A673 (cell line): Measurements from ENCODE around the gene SLC19A1.

Experiments
- CTCF ChIP-seq: fragments of 300-800, 200-600 bp; sonication (generic); conservative IDR thresholded peaks from 2 replicates; pipeline ENCODE4 v1.5.1; 2017; ENCODE audit warnings: low read depth, mild to moderate bottlenecking, antibody characterized with exemption, low read length, moderate library complexity, mixed read lengths
- EZH2 ChIP-seq: fragments of 200-600 bp; sonication (generic); IDR thresholded peaks from 2 replicates; pipeline ENCODE4 v1.6.1; 2017; ENCODE audit warnings: borderline replicate concordance, low read depth, mild to moderate bottlenecking, mixed read lengths, antibody characterized with exemption, low read length; ENCODE audit not compliant: poor library complexity, severe bottlenecking

- TF ChIP-seq CTCF = no peak
- no peak for TF ChIP-seq EZH2
These were observed 4.4 kb downstream of the SLC19A1 start for GRCh38 chr21:45537746-45538291.
